Spleen (tissue), 7 donors: ENCODE results near the gene ANKRD11.

Experiments
- POLR2A ChIP-seq, 3 donors: fragments of 450-650 bp; IDR thresholded peaks; one replicate each; pipeline ENCODE4 v1.5.1; 2017; ENCODE audit warnings: antibody characterized with exemption in 3 of 3, mild to moderate bottlenecking in 1 of 3
- POLR2AphosphoS5 ChIP-seq, 3 donors: sonication (generic); formaldehyde crosslinking; IDR thresholded peaks; one replicate each; pipeline ENCODE4 v1.5.1; 2017; ENCODE audit warnings: antibody characterized with exemption in 3 of 3
- TF ChIP-seq, protein P1 (sequence below), 11 experiments: fragments of 200-600 bp in 7 of 11; fragments of 450-650 bp in 4 of 11; sonication (generic) in 4 of 11; IDR thresholded peaks in 8 of 11; conservative IDR thresholded peaks in 3 of 11; 1 replicate in 7 of 11; 2 replicates in 4 of 11; pipeline versions ENCODE4 v1.4.0 to v1.8.0; 2016 to 2021; ENCODE audit warnings: antibody characterized with exemption in 11 of 11, inconsistent platforms in 4 of 11, mild to moderate bottlenecking in 1 of 11
- donor health status: DM: no; HTN: no; CAD: no; lungs with moderate emphysema.
- donor health status: DM: no; HTN: no; CAD: no.
- donor health status: DM: no; HTN: no; CAD: no.

- TF ChIP-seq, protein P1, sequence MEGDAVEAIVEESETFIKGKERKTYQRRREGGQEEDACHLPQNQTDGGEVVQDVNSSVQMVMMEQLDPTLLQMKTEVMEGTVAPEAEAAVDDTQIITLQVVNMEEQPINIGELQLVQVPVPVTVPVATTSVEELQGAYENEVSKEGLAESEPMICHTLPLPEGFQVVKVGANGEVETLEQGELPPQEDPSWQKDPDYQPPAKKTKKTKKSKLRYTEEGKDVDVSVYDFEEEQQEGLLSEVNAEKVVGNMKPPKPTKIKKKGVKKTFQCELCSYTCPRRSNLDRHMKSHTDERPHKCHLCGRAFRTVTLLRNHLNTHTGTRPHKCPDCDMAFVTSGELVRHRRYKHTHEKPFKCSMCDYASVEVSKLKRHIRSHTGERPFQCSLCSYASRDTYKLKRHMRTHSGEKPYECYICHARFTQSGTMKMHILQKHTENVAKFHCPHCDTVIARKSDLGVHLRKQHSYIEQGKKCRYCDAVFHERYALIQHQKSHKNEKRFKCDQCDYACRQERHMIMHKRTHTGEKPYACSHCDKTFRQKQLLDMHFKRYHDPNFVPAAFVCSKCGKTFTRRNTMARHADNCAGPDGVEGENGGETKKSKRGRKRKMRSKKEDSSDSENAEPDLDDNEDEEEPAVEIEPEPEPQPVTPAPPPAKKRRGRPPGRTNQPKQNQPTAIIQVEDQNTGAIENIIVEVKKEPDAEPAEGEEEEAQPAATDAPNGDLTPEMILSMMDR (IDR thresholded peaks at IDR 0.05 in 8 of 11, conservative IDR thresholded peaks at IDR 0.05 in 3 of 11) = no peak
- TF ChIP-seq POLR2A (IDR thresholded peaks at IDR 0.05) (no peak), POLR2AphosphoS5 (IDR thresholded peaks at IDR 0.05) (peak in 1 of 3 donors; percentile 39)
Measured at GRCh38 chr16:89442588-89442987, 47.8 kb downstream of the ANKRD11 start.
